Caco-2 (cell line): ENCODE results near the gene ARHGAP24. TPM values are rescaled to one million over a fixed set of nuclear protein-coding genes. Genes with fewer than 3 reads are reported as not detected.

ENCODE experiments used
- BruUV-seq: library from RNA; stranded (reverse); fragments of 400-500 nt; replicated peaks from 2 replicates; lab custom pipeline; 2021; lab: Mats Ljungman, UMichigan
- CTCF ChIA-PET: fragments of 300-600 bp; sonication (Branson Sonifier 250); formaldehyde crosslinking; loops from one replicate; lab custom pipeline; 2022; ENCODE audit warnings: antibody characterized with exemption; lab: Charles Lee
- POLR2A ChIA-PET: fragments of 300-600 bp; sonication (Branson Sonifier 250); formaldehyde crosslinking; loops from one replicate; lab custom pipeline; 2022; ENCODE audit warnings: antibody characterized with exemption; lab: Charles Lee
- DNase-seq, 2 experiments: peaks; one replicate each; pipeline versions ENCODE4 v3.0.0 to v3.0.0-alpha.2; 2020 to 2022
- H3K27me3 ChIP-seq: replicated peaks from 2 replicates; pipeline ENCODE4 v1.6.0; 2011; ENCODE audit warnings: low read length; ENCODE audit not compliant: control insufficient read depth, insufficient read depth
- H3K36me3 ChIP-seq: 2 replicates; pipeline ENCODE4 v1.5.1; 2011; ENCODE audit warnings: low read length; ENCODE audit not compliant: control insufficient read depth, insufficient read depth
- H3K4me1 ChIP-seq: fragments of 250-450 bp; sonication (Bioruptor Pico); 2 replicates; pipeline ENCODE4 v1.5.1; 2020; ENCODE audit warnings: mild to moderate bottlenecking
- H3K4me3 ChIP-seq: 2 replicates; pipeline ENCODE4 v1.5.1; 2011; ENCODE audit warnings: low read depth, mild to moderate bottlenecking, control low read depth, low read length
- H3K9me3 ChIP-seq: fragments of 250-450 bp; sonication (Bioruptor Pico); 2 replicates; pipeline ENCODE4 v1.5.1; 2020; ENCODE audit warnings: mild to moderate bottlenecking, moderate library complexity
- H3K27ac Mint-ChIP-seq: one replicate; pipeline ENCODE4 v1.8.0; 2022; ENCODE audit warnings: mixed read lengths; ENCODE audit not compliant: unreplicated experiment
- H3K27me3 Mint-ChIP-seq: one replicate; pipeline ENCODE4 v1.8.0; 2022; ENCODE audit warnings: mixed read lengths; ENCODE audit not compliant: insufficient read depth, unreplicated experiment
- H3K36me3 Mint-ChIP-seq: one replicate; pipeline ENCODE4 v1.8.0; 2022; ENCODE audit warnings: mild to moderate bottlenecking, mixed read lengths; ENCODE audit not compliant: insufficient read depth, unreplicated experiment
- H3K4me1 Mint-ChIP-seq: one replicate; pipeline ENCODE4 v1.8.0; 2022; ENCODE audit warnings: low read depth, mixed read lengths; ENCODE audit not compliant: unreplicated experiment
- H3K4me3 Mint-ChIP-seq: one replicate; pipeline ENCODE4 v1.8.0; 2022; ENCODE audit warnings: mild to moderate bottlenecking, moderate library complexity, mixed read lengths; ENCODE audit not compliant: unreplicated experiment
- H3K9me3 Mint-ChIP-seq: one replicate; pipeline ENCODE4 v1.8.0; 2022; ENCODE audit warnings: mixed read lengths; ENCODE audit not compliant: unreplicated experiment
- CTCF ChIP-seq, 2 experiments: fragments of 200-600 bp in 1 of 2; IDR thresholded peaks; 1 replicate in 1 of 2; 2 replicates in 1 of 2; pipeline versions ENCODE4 v1.5.1 to v1.8.0; 2011 to 2022; ENCODE audit warnings: antibody characterized with exemption in 1 of 2, control low read depth in 1 of 2, inconsistent platforms in 1 of 2, low read depth in 1 of 2, low read length in 1 of 2, mild to moderate bottlenecking in 1 of 2, moderate library complexity in 1 of 2; ENCODE audit not compliant: insufficient read depth in 1 of 2, severe bottlenecking in 1 of 2, unreplicated experiment in 1 of 2
- intact Hi-C: fragments of 100-400 bp; cut with micrococcal nuclease; formaldehyde crosslinking; loops from one replicate; pipeline ENCODE4 v1.10.0; 2022; ENCODE audit not compliant: unreplicated experiment
- total RNA-seq: library from RNA; stranded (reverse); gene quantifications from 2 replicates; pipeline ENCODE4 v1.2.3, GENCODE V29; 2022

ARHGAP24 gene
- total RNA-seq, 1 experiment from 2014 or later, result 2.8 TPM

DNA sequence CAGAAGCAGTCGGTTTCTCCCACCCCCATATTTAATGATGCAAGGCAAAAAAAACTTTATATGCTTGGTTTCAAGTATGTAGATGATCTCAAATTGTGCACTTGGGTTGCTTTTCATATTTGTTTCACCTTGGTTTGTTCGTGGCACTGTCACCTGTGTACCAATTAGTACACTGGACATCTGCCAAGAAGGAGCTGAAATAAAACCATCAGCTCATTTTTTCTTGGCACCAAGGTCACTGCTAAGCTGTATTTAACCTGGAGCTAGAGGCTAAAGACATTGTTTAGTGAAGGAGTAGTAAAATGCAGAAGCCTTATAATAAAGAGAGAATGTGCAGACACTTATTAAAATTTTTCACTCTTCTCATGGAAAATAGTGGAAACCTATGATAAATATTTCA is 430.8 kb downstream of the ARHGAP24 start:
- Mint-ChIP-seq H3K36me3 (no peaks in the 10 kb centered on the region), H3K9me3 (no peaks in the 10 kb centered on the region), H3K4me3 (no peak overlapping the region), H3K4me1 (peaks cover 5% of the 10 kb centered on the region), H3K27me3 (no peaks in the 10 kb centered on the region), H3K27ac (no peak overlapping the region)
- POLR2A ChIA-PET, result no interaction called here
- no peak overlapping the region for H3K4me3 ChIP-seq
- no peaks in the 10 kb centered on the region for H3K9me3 ChIP-seq
- DNase-seq, result no peak
- intact Hi-C loops, result no loop called here
- CTCF ChIA-PET, result interaction anchor here (1.3 kb wide), 1 partner anchor 59 kb away, joined by 3 read pairs; no protein-coding TSS in a partner anchor
- H3K4me1 ChIP-seq, result no peaks in the 10 kb centered on the region
- no peaks in the 10 kb centered on the region for H3K27me3 ChIP-seq
- no peak for TF ChIP-seq CTCF (IDR thresholded peaks at IDR 0.05; ENCODE audit: insufficient read depth in 1 of 2, low read depth in 1 of 2, low read length in 1 of 2, severe bottlenecking in 1 of 2, unreplicated experiment in 1 of 2)
- H3K36me3 ChIP-seq, result no peaks in the 10 kb centered on the region
- BruUV-seq, result no TSS peak

GRCh38 chr4:85907001-85907400 is 432.1 kb downstream of the ARHGAP24 start:
- no TSS peak for BruUV-seq
- Mint-ChIP-seq H3K4me1 (peaks cover 5% of the 10 kb centered on the region), H3K4me3 (no peak overlapping the region), H3K9me3 (no peaks in the 10 kb centered on the region), H3K27ac (no peak overlapping the region), H3K36me3 (no peaks in the 10 kb centered on the region), H3K27me3 (no peaks in the 10 kb centered on the region)
- Histone ChIP-seq H3K9me3 (no peaks in the 10 kb centered on the region), H3K4me3 (no peak overlapping the region), H3K27me3 (no peaks in the 10 kb centered on the region), H3K4me1 (no peaks in the 10 kb centered on the region), H3K36me3 (no peaks in the 10 kb centered on the region)
- ChIA-PET POLR2A (no interaction called here), CTCF (interaction anchor here (1.3 kb wide), 1 partner anchor 58 kb away, joined by 3 read pairs; no protein-coding TSS in a partner anchor)
- TF ChIP-seq CTCF (IDR thresholded peaks at IDR 0.05; ENCODE audit: insufficient read depth in 1 of 2, low read depth in 1 of 2, low read length in 1 of 2, severe bottlenecking in 1 of 2, unreplicated experiment in 1 of 2), result no peak
- intact Hi-C loops, result no loop called here
- DNase-seq, result no peak

- H3K27ac Mint-ChIP-seq, result no peak overlapping the region
Observed at GRCh38 chr4:85909851-85910250, 434.9 kb downstream of the ARHGAP24 start.

More at GRCh38 chr4:85909851-85910250, 434.9 kb downstream of the ARHGAP24 start:
- no peaks in the 10 kb centered on the region for H3K27me3 ChIP-seq
- no peaks in the 10 kb centered on the region for H3K9me3 ChIP-seq
- no peaks in the 10 kb centered on the region for H3K36me3 ChIP-seq
- Mint-ChIP-seq H3K4me1 (peaks cover 15% of the 10 kb centered on the region), H3K9me3 (no peaks in the 10 kb centered on the region), H3K4me3 (no peak overlapping the region), H3K36me3 (no peaks in the 10 kb centered on the region), H3K27me3 (no peaks in the 10 kb centered on the region)
- no peak overlapping the region for H3K4me3 ChIP-seq
- ChIA-PET POLR2A (no interaction called here), CTCF (no interaction called here)
- TF ChIP-seq CTCF (IDR thresholded peaks at IDR 0.05; ENCODE audit: insufficient read depth in 1 of 2, low read depth in 1 of 2, low read length in 1 of 2, severe bottlenecking in 1 of 2, unreplicated experiment in 1 of 2), result no peak
- intact Hi-C loops, result no loop called here
- peaks cover 18% of the 10 kb centered on the region for H3K4me1 ChIP-seq
- DNase-seq, result no peak
- no TSS peak for BruUV-seq
